GOT3 (cell line): Measurements from ENCODE around the gene ANKRD31.
"Not testable (repeated sequence)": the region's sequence is repeated elsewhere in the genome, so short reads cannot be mapped to it uniquely, and the experiment has no call there.

Experiments used
- DNase-seq: peaks from one replicate; lab custom pipeline; 2025; ENCODE audit warnings: mixed read lengths; lab: John Stamatoyannopoulos, UW

ANKRD31 gene

DNA sequence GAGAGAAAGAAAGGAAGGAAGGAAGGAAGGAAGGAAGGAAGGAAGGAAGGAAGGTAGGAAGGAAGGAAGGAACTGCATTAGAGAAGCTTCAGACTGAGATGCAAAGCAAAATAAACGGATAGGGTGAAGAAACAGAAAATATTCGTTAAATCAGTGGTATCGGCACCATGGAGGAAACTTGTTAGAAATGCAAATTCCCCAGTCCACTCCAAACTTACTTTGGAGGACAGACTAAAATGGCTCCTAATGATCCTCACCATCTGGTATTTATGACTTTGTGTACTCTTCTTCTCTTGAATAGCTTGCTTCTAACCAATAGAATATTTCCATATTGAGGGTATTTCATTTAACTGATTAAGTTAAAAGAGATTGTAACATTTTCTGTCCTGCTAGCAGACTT lies 96.4 kb downstream of the ANKRD31 start:
- no peak for DNase-seq

DNA sequence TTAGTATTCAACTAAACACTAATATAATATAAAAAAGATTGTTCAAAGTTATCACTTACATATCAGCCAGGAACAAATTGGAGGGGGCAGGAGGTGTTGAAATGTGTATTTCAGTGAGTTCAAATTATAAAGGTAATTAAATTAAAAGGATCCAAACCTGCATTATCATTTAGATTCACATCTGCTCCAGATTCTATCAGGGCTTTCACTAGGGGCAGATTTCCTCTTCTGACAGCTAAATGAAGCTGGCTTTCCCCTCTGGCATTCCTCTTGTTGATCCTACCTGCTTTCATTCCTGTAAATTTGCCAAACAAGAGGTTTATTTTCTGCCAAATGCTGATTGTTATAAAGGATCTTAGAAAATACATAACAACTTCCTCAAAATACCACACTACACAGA lies 98.0 kb downstream of the ANKRD31 start:
- DNase-seq: no peak

DNA sequence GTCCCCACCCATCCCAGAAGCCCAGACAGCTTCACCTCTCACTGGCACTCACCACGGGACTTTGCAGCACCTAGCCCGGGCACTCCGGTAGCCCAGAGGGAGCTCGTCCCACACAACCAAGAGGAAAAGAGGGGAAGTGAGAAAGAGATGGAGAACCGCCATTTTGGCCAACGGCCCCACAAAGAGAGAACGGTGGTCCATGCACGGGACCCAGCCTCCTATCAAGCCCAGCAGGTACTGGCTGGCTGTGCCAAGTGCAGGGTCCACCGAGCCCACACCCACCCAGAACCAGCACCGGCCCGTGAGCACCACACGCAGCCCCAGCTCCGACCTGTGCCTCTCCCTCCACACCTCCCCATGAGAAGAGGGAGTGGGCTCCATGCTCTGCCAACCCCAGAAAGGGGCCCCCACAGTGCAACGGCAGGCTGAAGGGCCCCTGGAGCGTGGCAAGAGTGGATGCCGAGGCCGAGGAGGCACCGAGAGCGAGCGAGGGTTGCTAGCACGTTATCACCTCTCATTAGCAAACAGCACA lies 105.8 kb downstream of the ANKRD31 start:
- no peak for DNase-seq

DNA sequence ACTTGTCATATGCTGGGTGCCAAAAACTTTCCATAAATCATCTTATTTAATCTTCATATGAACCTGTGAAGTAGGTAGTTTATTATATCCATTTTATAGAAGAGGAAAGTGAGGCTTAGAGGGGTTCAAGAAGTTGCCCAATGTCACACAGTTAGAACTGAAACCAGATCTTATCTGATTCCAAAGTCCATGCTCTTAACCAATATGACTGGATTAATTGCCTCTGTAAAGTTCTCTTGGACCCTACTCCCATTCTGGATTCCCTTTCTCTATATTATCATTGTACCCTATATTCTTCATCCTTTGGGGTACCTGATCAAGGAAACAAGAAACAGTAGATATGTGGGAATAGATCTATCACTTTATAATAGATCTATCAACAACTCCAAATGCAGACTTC lies 119.8 kb downstream of the ANKRD31 start:
- no peak for DNase-seq

DNA sequence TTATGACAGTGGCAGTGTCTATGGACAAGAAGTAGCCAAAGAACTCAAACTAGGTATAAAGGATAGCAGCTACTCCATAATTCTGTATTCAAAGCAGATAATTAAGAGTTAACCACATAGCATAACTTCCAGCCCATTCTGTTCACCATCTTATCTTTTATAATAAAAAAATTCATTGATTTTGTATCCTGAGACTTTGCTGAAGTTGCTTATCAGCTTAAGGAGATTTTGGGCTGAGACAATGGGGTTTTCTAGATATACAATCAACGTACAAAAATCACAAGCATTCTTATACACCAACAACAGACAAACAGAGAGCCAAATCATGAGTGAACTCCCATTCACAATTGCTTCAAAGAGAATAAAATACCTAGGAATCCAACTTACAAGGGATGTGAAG lies 122.4 kb downstream of the ANKRD31 start:
- not testable (repeated sequence) for DNase-seq

DNA sequence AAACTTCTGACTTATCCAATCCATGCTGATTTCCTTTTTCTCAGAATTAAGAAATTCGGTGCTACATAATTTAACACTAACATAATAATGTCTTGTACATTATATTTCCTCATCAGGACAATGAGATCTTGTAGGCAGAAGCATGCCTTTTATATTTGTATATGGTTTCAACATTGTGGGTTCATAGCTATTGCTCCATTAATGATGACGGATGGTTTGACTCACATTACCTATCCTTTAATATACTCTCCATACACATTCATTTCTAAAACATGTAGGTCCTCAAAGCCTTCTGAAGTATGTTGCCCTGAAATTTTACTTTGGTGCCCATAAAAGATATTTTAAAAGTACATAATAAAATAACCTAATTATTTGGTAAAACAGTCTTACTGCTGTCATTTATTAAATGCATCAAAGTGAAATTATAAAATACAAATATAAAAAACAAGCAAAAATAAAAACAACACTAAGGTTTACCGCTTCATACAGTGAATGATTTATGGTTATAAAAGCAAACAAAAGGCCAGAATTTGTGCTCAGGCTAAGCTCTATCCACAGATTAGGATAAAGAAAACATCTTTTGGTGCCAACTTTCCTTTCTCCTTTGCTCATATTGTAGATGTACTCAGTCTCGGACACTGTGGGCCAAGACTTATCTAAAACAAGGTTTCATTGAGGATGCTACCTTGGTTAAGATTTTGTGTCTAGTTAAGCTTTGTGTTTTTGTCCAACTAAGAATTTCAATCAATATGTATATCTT lies 123.1 kb downstream of the ANKRD31 start:
- no peak for DNase-seq

DNA sequence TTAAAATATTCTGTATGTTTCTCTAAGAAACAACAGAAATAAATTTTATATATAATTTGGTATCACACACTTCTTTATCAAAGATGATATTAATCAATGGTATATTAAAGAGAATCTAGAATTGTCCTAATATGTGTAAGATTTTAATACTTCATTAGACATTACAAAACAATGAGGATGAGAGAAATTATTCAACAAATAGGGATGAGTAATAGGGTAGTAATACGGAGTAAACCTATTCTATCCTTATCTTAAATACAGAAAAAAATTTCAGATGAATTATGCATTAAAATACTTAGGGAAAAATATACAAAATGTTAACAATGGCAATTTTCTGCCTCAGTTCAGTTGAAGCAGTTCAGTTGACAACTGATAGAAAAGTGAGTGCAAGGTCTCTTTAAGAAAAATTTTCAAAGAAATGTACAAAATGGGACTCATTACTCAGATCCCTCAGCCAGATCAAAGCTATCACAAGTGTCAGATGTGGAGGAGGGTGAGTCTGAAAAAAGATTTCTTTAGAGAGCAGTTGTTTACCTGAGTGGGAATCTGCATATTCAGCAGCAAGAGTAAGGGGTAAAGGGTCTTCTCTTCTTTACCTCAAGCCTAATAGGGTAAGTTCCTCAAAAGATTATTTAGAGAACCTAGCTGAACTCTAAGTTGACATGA lies 127.6 kb downstream of the ANKRD31 start:
- DNase-seq: no peak

DNA sequence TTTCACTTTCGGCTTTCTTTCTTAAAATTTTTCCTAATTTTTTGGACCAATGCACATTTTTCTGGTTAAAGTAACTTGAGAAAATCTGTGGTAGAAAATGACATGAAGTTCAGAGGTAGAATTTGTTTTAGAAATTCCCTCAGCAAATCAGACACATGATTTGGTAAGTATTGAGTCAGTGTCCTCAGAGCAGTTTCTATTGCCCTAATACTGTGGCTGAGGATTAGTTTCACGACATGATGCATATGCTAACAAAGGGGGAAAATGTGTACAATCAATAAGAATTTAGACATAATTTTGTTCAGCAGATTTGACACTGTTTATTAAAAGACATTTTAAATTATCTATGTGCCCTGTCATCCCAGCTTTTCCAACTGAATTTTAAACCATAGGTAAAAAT lies 128.2 kb downstream of the ANKRD31 start:
- no peak for DNase-seq

DNA sequence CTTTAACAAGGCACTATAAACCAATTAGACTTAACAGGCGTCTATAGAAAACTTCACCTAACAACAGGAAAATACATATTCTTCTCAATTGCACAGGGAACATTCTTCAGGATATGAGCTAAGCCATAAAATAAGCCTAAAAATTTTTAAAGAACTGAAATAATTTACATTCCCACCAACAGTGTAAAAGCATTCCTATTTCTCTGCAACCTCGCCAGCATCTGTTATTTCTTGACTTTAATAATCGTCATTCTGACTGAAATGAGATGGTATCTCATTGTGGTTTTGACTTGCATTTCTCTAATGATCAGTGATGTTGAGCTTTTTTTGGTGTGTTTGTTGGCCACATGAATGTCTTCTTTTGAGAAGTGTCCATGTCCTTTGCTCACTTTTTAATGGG lies 140.7 kb downstream of the ANKRD31 start:
- not testable (repeated sequence) for DNase-seq

DNA sequence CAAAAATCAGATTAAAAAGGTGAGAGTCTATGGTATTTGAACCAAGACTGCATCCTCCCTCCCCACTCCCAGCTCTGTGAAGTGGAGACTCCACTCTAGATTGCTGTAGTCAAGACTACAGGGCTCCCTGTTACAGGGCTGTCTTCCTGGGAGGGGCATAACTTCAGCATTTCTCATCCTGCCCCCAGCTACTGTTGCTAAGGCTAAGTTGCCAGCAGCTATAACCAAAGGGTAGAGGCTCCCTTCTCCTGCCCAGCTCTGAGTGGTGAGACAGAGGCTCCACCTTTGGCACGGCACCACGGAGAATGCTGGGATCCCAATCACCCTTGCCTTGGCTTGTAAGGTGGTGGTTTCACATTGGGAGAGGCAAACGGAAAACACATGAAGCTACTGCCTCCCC lies 145.1 kb downstream of the ANKRD31 start:
- no peak for DNase-seq

DNA sequence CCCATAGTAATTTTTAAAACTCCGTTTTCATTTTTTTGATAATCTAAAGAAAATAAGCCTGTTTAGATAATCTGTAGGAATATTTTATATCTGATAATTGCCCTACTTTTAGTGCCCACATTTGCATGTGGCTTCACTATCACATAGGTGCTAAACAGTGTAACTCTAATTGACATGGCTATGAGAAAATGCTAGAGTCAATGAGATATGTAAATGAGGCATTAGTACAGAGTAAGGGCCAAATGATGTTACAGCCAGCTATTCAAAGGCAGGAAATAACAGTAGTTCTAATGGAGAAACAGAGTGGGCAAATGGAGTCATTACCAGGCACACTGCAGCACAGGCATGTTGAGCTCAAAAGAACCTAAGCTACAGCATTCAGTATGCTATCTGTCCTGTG lies 147.0 kb downstream of the ANKRD31 start:
- no peak for DNase-seq

DNA sequence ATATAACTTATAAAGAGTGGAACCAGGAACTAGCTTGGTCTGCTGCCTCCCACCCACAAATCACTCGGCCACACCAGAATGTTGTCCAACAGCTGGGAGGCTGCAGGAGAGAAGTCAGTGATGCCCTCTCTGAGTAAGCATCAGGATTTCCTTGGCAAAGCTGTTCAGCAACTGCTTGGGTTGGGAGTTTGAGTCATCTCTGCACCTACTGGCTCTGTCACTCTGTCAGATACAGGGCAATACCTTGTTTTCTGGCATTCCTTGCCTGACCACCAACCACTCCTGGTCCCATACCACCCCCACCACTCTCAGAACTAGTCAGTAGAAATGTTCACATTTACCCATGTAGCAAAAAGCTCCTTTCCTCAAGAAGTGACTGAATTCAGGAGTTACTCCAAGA lies 147.5 kb downstream of the ANKRD31 start:
- DNase-seq: no peak

DNA sequence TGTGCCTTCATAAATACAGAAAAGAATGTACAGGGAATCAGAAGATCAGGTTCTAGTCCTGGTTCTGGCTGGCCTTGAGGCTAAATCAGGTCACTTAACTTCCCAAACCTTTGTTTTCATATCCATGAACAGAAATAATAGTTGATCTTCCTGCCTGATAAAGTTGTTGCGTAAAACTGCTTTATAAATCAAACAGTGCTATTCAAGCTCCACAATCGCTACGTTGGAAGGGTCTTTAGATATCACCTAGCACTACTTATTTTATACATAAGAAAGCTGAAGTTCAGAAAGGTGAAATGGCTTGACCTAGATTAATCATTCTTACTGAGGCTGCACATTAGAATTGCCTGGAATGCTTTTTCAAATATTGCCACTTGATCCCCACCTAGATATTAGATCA lies 148.0 kb downstream of the ANKRD31 start:
- DNase-seq: no peak

DNA sequence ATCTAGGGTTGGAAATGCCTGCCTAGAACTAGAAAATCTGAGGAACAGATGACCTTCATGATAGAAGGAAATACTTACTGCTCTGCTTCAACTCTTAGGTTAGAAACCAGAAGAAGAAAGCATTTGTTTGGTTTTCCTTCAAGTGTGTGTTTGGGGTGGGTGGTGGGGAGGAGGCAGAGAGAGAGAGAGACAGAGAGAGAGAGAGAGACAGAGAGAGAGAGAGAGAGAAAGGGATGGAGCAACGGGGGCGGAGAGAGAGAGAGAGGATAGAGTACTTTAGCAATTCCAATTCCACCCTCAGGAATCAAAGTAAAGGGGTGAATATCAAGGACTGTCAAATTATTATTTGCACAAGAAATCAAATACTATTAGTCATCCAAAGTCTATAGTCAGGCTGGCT lies 155.2 kb downstream of the ANKRD31 start:
- DNase-seq: no peak

DNA sequence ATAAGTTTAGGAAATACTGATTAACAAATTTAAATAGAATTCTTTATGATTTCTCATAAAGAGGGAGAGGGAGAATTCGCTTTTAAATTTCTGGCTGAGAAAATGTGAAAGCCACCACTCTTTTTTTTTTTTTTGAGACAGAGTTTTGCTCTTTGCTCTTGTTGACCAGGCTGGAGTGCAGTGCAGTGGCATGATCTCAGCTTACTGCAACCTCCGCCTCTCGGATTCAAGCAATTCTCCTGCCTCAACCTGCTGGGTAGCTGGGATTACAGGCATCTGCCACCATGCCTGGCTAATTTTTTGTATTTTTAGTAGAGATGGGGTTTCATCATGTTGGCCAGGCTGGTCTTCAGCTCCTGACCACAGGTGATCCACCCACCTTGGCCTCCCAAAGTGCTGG lies 157.3 kb downstream of the ANKRD31 start:
- not testable (repeated sequence) for DNase-seq

DNA sequence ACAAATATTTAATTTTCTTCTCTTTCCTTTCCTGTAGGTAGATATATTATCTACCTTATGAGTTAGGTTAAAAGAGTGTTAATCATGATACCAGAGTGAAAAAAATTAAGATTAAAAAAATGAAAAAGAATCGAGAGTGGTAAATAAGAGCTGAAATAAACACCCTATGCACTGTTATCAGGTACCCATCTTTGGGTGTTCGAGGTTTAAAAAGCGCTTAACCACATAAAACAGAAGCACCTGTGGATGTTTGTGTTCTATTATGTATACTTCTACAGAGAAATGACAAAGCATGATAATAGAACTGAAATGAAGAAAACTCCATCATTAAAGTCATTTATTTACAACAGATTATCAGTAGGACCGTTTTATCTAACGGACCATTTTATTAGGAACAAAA lies 158.7 kb downstream of the ANKRD31 start:
- DNase-seq: no peak

DNA sequence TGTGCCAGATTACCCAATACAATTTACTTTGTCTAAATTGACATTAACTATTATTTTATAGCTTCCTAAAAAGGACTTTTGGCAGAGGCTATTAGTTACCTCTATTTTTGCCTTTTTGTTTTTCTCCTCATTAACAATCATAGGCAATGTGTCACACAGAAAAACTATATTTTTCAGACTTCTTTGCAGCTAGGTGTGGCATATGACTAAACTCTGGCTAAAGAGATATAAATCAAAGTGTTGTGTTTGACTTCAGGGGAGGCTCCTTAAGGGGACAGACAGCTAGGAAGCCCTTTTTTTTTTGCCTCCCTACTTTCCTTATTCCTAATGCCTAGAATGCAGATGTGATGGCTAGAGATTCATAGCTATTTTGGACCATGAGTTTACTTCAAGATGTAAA lies 164.6 kb downstream of the ANKRD31 start:
- DNase-seq: no peak

DNA sequence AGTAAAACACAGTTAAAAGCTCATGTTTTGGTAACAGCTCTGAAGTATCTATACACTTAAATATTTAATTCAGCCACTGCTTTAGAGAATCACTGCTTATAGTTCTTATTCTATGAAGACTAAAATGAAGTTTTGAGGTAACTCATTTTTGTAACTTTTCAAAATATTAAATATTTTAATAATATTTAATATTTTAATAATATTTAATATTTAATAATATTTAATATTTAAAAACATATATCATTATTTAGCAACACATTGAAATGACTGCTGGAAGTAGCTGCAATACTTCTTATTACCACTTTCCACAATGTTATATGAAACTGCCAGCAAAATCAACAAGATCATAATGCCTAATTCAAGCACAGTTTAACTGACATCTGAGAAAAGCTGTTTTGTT lies 165.6 kb downstream of the ANKRD31 start:
- no peak for DNase-seq

DNA sequence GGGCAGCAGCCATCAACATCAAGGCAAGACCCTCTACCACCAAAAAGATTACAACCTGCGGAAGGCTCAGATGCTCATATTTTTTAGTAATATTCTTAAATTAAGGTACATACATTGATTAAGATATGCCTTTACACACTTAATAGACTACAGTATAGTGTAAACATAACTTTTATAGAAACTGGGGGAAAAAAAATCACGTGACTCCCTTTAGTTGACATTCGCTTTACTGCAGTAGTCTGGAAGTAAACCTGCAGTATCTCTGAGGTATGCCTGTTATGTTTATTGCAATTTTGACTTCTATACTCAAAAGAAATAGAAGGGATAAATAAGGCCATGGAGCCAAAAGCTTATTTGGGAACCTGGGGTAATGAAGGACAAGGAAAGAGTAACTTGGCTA lies 169.2 kb downstream of the ANKRD31 start:
- no peak for DNase-seq

DNA sequence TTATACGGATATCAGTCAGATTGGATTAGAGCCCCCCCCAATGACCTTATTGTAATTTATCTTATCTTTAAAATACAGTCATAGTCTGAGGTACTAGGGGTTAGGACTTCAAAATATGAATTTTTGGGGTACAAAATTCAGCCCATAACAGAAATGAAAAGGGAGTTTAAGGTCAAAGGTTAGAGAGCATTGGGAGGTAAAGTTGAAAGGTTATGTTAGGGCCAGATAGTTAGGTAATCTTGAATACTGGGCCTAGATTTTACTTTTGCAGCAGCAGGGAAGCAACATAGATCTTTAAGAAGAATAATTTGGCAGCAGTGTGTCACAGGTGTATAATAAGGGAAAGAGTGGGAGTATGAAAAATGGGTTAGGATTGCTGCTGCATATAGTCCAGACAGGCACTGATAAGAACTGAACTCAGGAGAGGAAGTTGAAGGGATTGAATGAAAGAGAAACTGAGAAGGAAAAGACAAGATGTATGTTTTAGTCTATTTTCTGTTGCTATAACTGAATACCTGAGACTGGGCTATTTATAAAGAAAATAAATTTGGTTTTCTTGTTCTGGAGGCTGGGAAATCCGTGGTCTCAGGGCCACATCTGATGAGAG lies 173.7 kb downstream of the ANKRD31 start:
- no peak for DNase-seq

DNA sequence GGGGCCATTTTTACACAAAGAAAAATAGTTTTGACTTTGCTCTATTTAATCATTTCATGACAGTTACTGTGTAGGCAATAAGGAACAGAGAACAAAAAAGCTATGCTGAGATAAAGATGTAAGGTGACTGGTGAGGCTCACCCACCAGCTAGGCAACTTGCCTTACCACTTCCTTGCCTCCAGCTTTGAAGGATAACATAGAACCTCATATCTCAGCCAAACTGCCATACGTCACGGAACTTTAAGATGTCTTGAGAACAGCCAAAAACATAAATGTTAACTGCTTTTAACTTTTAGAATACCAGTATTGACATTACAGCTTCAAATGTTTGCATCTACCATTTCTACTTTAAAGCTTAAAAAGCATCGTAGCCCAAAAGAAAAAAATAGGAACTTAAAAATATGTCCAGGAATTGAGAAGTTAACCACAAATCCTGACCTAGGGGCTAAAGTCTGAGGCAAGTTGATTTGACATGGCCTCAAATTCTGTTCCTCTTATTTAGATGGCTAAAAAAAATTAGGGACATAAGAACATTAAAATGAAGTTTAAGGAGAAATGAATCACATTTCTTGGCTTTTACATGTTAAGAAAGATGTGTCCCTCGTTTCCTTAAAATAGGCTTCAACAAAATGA lies 176.6 kb downstream of the ANKRD31 start:
- DNase-seq: no peak

DNA sequence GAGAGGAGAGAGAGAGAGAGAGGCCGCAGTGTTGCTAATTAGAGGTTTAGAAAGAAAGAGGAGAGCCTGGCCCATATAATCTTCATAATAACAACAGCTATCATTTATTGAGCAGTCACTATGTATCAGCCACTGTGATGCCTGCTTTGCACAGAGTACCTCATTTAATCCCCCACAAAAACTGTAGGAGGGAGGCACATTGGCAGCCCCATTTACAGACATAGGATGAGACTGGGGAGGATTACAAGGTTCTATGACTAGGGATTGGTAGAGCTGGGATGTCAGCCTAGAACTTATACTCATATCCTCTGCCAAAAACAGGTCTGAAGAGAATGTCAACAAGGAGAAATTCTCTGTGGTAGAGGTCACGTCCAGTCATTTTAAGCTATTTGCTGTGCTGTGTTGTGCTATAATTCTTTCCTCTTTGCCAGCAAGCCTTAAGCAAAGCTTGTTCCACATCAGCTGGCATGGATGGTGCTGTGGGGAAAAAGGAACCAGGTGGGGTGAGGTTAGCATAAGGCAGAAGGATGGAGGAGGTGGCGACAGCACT lies 177.6 kb downstream of the ANKRD31 start:
- DNase-seq: no peak
